Neural progenitor cell (in vitro differentiated cells): ENCODE data around the gene ZMIZ1. TPM values are rescaled to one million over a fixed set of nuclear protein-coding genes. Genes with fewer than 3 reads are reported as not detected.

Experiments
- DNase-seq: peaks from one replicate; pipeline ENCODE4 v3.0.0-alpha.2; 2016; ENCODE audit warnings: low spot score
- H2AFZ ChIP-seq: fragments of 200-600 bp; sonication (generic); replicated peaks from 2 replicates; pipeline ENCODE4 v1.6.1; 2016; ENCODE audit warnings: antibody characterized with exemption
- H3F3A ChIP-seq: fragments of 200-600 bp; sonication (generic); 2 replicates; pipeline ENCODE4 v1.6.1; 2016; ENCODE audit warnings: antibody characterized with exemption, low read depth
- H3K27ac ChIP-seq: fragments of 200-600 bp; sonication (generic); 2 replicates; pipeline ENCODE4 v1.5.1; 2016; ENCODE audit warnings: mild to moderate bottlenecking
- H3K27me3 ChIP-seq: fragments of 200-600 bp; sonication (generic); 2 replicates; pipeline ENCODE4 v1.6.1; 2016; ENCODE audit warnings: mild to moderate bottlenecking, moderate library complexity
- H3K36me3 ChIP-seq: fragments of 200-600 bp; sonication (generic); 2 replicates; pipeline ENCODE4 v1.5.1; 2016
- H3K4me1 ChIP-seq: fragments of 200-600 bp; sonication (generic); 2 replicates; pipeline ENCODE4 v1.6.1; 2016; ENCODE audit warnings: mixed run types
- H3K4me2 ChIP-seq: fragments of 200-600 bp; sonication (generic); 2 replicates; pipeline ENCODE4 v1.6.1; 2016
- H3K4me3 ChIP-seq: fragments of 200-600 bp; sonication (generic); 2 replicates; pipeline ENCODE4 v1.5.1; 2016
- H3K79me2 ChIP-seq: fragments of 200-600 bp; sonication (generic); 2 replicates; pipeline ENCODE4 v1.6.1; 2016; ENCODE audit warnings: low read depth
- H3K9ac ChIP-seq: fragments of 200-600 bp; sonication (generic); 2 replicates; pipeline ENCODE4 v1.6.1; 2016
- H3K9me3 ChIP-seq: fragments of 200-600 bp; sonication (generic); 2 replicates; pipeline ENCODE4 v1.5.1; 2016; ENCODE audit warnings: low read depth
- H4K20me1 ChIP-seq: fragments of 200-600 bp; sonication (generic); 2 replicates; pipeline ENCODE4 v1.6.1; 2016; ENCODE audit warnings: low read depth
- H3K27ac Mint-ChIP-seq: 3 replicates; pipeline ENCODE4 v1.8.0; 2021; ENCODE audit warnings: mixed read lengths
- H3K27me3 Mint-ChIP-seq: 2 replicates; pipeline ENCODE4 v1.8.0; 2022; ENCODE audit warnings: low read depth, mild to moderate bottlenecking, inconsistent platforms, moderate library complexity, mixed read lengths; ENCODE audit not compliant: insufficient read depth
- H3K36me3 Mint-ChIP-seq: 3 replicates; pipeline ENCODE4 v1.8.0; 2021; ENCODE audit warnings: mixed read lengths
- H3K4me1 Mint-ChIP-seq: 3 replicates; pipeline ENCODE4 v1.8.0; 2021; ENCODE audit warnings: mixed read lengths
- H3K4me3 Mint-ChIP-seq: 3 replicates; pipeline ENCODE4 v1.8.0; 2021; ENCODE audit warnings: mild to moderate bottlenecking, moderate library complexity, mixed read lengths
- H3K9me3 Mint-ChIP-seq: 3 replicates; pipeline ENCODE4 v1.8.0; 2020; ENCODE audit warnings: mixed read lengths
- CTCF ChIP-seq: fragments of 200-600 bp; sonication (generic); IDR thresholded peaks from 2 replicates; pipeline ENCODE4 v1.5.1; 2017; ENCODE audit warnings: antibody characterized with exemption, mild to moderate bottlenecking
- EZH2 ChIP-seq: fragments of 200-600 bp; sonication (generic); IDR thresholded peaks from 2 replicates; pipeline ENCODE4 v1.6.1; 2017; ENCODE audit warnings: antibody characterized with exemption, mild to moderate bottlenecking, moderate library complexity
- EZH2phosphoT487 ChIP-seq: fragments of 200-600 bp; sonication (generic); IDR thresholded peaks from 2 replicates; pipeline ENCODE4 v1.6.1; 2017; ENCODE audit warnings: antibody characterized with exemption
- total RNA-seq: library from RNA; depleted of rRNA; stranded (reverse); fragments of >200 nt; gene quantifications from 2 replicates; pipeline ENCODE4 v1.2.3, GENCODE V29; 2015; ENCODE audit warnings: low replicate concordance

The ZMIZ1 gene
- total RNA-seq, 1 donor from 2014 or later: 5.8 TPM

DNA sequence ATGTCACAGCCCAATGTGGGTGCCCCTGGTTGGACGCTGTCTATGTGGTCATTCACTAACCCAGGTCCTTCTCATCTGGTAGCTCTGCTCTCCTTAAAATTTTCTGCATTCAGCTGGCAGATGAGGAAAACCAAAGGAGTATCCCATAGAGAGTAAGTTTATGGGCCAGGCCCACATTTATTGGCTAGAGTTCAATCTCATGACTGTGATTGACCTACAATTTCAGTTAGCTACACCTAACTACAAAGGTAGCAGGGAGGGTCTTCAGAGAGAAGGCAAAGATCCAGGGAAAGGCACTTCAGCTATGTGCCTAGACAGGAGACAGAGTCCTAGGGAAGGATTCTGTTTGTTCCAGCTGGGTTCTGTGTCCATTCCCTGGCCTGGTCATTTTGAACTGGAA is 254.8 kb downstream of the ZMIZ1 start:
- H2AFZ ChIP-seq: no peak overlapping the region
- no peak overlapping the region for H3K27ac ChIP-seq
- no peaks in the 10 kb centered on the region for H3K79me2 ChIP-seq
- H3K4me1 ChIP-seq: no peaks in the 10 kb centered on the region
- no peak overlapping the region for H3K4me3 ChIP-seq
- H4K20me1 ChIP-seq: no peaks in the 10 kb centered on the region
- no peak for TF ChIP-seq EZH2
- TF ChIP-seq CTCF: no peak
- no peak for TF ChIP-seq EZH2phosphoT487
- H3K9ac ChIP-seq: no peak overlapping the region
- Mint-ChIP-seq H3K9me3 (no peaks in the 10 kb centered on the region), H3K27ac (no peak overlapping the region), H3K4me3 (no peak overlapping the region), H3K36me3 (peaks cover 3% of the 10 kb centered on the region), H3K4me1 (peaks cover 4% of the 10 kb centered on the region), H3K27me3 (peaks cover 5% of the 10 kb centered on the region)
- no peaks in the 10 kb centered on the region for H3K9me3 ChIP-seq
- no peaks in the 10 kb centered on the region for H3K36me3 ChIP-seq
- DNase-seq: no peak
- H3F3A ChIP-seq: no peaks in the 10 kb centered on the region
- H3K27me3 ChIP-seq: no peaks in the 10 kb centered on the region
- H3K4me2 ChIP-seq: no peak overlapping the region

GRCh38 chr10:79324032-79324695 is 255.4 kb downstream of the ZMIZ1 start:
- H3K9ac ChIP-seq: no peak overlapping the region
- Mint-ChIP-seq H3K27me3 (peaks cover 4% of the 10 kb centered on the region), H3K36me3 (no peaks in the 10 kb centered on the region), H3K9me3 (no peaks in the 10 kb centered on the region), H3K4me3 (no peak overlapping the region), H3K4me1 (no peaks in the 10 kb centered on the region), H3K27ac (no peak overlapping the region)
- H2AFZ ChIP-seq: no peak overlapping the region
- H3K4me2 ChIP-seq: no peak overlapping the region
- H4K20me1 ChIP-seq: no peaks in the 10 kb centered on the region
- no peak for DNase-seq
- H3K4me3 ChIP-seq: no peak overlapping the region
- H3K36me3 ChIP-seq: no peaks in the 10 kb centered on the region
- H3K79me2 ChIP-seq: no peaks in the 10 kb centered on the region
- no peak overlapping the region for H3K27ac ChIP-seq
- H3K9me3 ChIP-seq: no peaks in the 10 kb centered on the region
- no peaks in the 10 kb centered on the region for H3F3A ChIP-seq
- TF ChIP-seq EZH2phosphoT487 (no peak), CTCF (no peak), EZH2 (no peak)
- no peaks in the 10 kb centered on the region for H3K4me1 ChIP-seq
- H3K27me3 ChIP-seq: no peaks in the 10 kb centered on the region

DNA sequence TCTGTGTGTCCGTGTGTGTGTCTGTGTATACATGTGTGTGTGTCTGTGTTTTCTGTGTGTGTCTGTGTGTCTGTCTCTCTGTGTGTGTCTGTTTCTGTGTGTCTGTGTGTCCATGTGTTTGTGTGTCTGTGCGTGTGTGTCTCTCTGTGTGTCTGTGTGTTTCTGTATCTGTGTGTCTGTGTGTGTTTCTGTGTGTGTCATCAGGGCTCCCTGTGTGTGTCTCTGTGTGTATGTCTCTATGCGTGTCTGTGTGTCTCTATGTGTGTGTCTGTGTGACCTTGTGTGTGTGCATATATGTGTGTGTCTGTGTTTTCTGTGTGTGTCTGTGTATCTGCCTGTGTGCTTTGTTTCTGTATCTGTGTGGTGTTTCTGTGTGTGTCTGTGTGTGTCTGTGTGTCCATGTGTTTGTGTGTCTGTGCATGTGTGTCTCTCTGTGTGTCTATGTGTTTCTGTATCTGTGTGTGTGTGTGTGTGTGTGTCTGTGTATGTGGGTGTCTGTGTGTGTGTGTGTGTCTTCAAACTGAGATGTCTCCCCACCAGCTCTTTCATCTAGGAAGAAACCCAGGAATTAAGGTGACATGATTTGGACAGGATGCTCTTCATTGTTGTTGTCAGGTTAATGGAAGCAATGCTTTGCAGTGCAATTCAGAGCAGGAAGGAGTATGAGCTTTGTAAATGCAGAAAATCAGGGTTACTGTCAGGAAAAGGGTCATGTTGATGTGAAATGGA is 257.8 kb downstream of the ZMIZ1 start:
- H3K9me3 Mint-ChIP-seq: no peaks in the 10 kb centered on the region
- Histone ChIP-seq H3K4me3 (no peak overlapping the region), H3K4me1 (no peaks in the 10 kb centered on the region), H2AFZ (no peak overlapping the region), H3K27me3 (no peaks in the 10 kb centered on the region), H3K9me3 (no peaks in the 10 kb centered on the region), H3K9ac (no peak overlapping the region), H3K4me2 (no peak overlapping the region), H4K20me1 (no peaks in the 10 kb centered on the region), H3F3A (no peaks in the 10 kb centered on the region), H3K36me3 (no peaks in the 10 kb centered on the region), H3K79me2 (no peaks in the 10 kb centered on the region), H3K27ac (no peak overlapping the region)
- peaks cover 4% of the 10 kb centered on the region for H3K27me3 Mint-ChIP-seq
- TF ChIP-seq CTCF (no peak), EZH2phosphoT487 (no peak), EZH2 (no peak)
- no peak overlapping the region for H3K27ac Mint-ChIP-seq
- no peaks in the 10 kb centered on the region for H3K4me1 Mint-ChIP-seq
- DNase-seq: no peak
- no peak overlapping the region for H3K4me3 Mint-ChIP-seq
- H3K36me3 Mint-ChIP-seq: no peaks in the 10 kb centered on the region
